CD4-positive, alpha-beta T cell treated with Interleukin-15 for 1 hour (primary cell): Measurements from ENCODE around the gene PPP1R27.

Experiments
- DNase-seq: peaks from one replicate; pipeline ENCODE4 v3.0.0-alpha.2; 2020

Gene PPP1R27

GRCh38 chr17:81860756-81861568 is 26.1 kb upstream of the PPP1R27 start:
- DNase-seq: peak; percentile 100

- DNase-seq: no peak
Observed at GRCh38 chr17:81859906-81860755, 25.3 kb upstream of the PPP1R27 start, which contains the start of gene P4HB. P4HB (minus strand) TSS chr17:81860535; CDS start chr17:81860471, 64 bp downstream.

DNA sequence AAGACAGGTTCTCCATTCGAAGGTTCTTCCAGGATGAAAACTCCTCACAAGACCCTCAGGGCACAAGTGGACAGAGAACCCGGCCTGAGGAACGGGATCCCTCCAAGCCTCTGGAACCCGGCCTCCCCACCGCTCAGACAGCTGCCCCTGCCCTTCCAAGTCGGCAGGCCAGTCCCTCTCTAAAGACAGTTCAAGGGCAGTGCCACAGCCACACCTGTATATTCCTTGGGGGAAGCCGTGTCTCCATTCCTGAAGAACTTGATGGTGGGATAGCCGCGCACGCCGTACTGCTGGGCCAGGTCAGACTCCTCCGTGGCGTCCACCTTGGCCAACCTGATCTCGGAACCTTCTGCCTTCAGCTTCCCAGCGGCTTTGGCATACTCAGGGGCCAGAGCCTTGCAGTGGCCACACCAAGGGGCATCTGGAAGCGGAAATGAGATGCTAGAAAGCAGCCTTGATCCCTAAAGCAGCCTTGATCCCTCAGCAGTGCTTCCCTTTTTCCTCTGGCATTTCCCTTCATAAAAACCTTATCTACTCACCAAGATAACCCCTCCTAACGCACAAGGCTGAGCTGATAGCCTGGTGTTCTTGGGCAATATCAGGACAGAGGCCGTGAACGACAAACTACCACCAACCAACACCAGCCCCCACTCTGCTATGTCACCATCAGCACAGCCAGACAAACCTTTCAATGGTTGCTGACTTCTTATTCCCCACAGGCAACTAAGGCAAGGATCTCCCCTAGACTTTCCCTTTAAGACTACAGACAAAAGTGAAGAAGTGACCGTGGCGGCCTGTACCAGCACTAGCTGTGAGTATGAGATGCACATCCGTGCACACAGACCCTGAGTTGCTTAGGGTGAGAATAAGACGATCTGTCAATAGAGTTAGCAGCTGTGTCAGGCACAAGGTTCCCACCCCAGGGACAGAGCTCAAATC is 24.4 kb upstream of the PPP1R27 start:
- no peak for DNase-seq

- no peak for DNase-seq
Observed at GRCh38 chr17:81858170-81858966, 23.5 kb upstream of the PPP1R27 start.

- no peak for DNase-seq
Observed at GRCh38 chr17:81854974-81855774, 20.3 kb upstream of the PPP1R27 start.

- no peak for DNase-seq
Observed at GRCh38 chr17:81852237-81852636, 17.4 kb upstream of the PPP1R27 start.

DNA sequence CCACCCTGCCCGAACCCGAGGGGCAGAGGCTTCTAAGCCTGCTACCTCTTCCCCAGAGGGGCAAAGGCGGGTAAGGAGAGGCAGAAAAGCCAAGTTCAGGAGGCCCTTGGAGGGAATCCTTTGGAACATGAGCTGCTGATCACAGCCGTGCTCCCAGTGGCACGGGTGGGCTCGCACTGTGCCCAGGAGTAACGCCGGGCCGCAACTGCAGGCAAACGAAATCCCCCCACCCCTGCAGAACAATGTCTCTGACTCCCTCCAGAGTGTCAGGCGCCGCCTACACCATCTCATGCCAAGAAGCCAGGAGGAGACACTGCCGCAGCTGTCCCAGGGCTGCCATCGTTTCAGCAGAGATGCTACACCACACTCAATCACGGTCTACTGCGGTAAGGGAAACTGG is 16.6 kb upstream of the PPP1R27 start:
- DNase-seq: no peak

DNA sequence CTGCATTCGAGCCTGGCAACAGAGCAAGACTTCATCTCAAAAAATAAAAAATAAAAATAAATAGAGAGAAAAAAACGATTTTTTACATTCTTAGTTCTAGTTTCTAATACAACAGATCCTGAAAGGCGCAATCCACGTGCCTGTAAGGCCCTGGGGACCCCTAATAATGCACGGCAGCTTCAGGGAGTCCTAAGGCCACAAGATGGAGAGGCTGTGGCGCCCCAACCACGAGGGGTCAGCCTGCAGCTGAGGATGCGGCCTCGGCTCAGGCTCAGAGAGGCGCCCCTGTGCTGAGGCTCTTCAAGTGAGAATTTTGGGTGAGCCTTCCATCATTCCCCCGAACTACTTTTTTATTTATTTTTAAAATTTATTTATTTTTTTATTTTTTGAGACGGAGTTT is 14.6 kb upstream of the PPP1R27 start:
- no peak for DNase-seq

DNA sequence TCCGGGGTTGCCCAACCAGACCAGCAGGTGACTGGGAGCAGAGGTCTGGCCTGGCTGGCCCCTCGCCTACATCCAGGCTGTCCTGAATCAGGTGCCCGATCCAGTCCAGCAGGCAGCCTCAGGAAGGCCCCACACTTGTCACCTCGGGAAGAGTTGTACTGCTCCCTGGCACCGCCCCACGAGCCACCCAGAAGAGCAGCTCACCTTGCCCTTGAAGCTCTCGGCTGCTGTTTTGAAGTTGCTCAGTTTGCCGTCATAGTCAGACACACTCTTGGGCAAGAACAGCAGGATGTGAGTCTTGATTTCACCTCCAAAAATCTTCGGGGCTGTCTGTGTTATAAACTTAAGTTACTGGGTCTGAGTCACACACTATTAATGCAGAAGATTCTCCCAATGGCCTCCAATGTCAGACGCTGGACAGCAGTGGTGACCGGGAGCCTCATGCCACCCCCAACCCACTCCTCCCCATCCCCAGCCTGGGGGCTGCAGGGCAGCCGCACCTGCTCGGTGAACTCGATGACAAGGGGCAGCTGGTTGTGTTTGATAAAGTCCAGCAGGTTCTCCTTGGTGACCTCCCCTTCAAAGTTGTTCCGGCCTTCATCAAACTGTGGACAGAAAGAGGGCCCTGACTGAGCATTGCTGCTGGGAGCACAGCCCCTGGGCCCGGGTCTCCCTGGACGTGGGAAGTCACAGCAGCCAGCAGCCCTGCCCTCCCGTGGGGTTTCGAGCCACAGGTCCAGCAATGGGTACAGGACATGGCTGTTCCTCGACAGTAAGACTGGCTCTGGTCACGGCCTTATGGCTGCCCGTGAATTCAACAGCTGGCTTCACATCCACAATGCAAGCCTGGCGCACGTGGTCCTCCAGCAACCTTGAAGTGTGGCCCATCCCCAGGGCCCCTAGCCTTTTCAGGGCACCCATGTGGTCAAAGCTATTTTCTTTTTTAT is 12.2 kb upstream of the PPP1R27 start:
- no peak for DNase-seq

GRCh38 chr17:81845881-81846742 is 11.3 kb upstream of the PPP1R27 start:
- no peak for DNase-seq

DNA sequence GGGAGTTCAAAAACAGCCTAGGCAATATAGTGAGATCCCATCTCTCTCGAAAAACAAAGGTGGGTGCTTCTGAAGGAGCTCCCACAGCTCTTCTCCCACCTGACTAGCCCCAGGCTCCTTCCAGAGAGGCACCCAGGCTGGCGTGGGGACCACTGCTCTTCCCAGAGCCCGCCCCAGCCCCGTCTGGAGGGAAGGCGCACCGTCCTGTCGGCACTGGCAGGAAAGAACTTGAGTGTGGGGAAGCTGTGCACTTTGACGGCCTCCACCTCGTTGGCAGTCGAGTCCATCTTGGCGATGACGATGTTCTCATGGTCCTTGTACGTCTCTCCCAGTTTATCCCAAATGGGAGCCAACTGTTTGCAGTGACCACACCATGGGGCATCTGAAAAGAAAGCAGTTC is 10.5 kb upstream of the PPP1R27 start:
- DNase-seq: no peak

GRCh38 chr17:81844887-81845286 is 10.0 kb upstream of the PPP1R27 start:
- DNase-seq: no peak

DNA sequence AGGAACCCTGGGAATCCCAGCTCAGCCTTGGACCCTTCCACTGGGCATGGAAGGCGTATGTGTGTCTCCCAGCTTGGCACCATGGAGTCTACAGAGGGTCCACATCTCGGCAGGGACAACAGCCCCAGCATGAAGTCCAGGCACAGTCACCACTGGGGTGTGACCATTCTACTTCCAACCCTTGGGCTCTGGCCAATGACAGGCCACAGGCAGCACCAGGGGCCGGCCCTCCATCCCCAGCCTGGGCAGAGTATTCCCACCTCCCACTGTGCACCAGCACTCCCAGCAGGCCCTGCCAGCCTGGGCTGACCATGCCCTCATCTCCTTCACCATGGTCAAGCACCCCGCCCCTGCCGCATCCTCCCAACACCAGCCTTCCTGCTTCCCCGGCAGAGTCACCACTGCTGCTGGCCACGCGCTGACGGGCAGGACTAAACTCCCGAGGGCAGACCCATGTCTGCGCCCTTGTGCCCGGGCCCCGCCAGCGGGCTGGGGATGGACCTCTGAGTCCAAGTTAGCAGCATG is 9.5 kb upstream of the PPP1R27 start:
- DNase-seq: no peak

GRCh38 chr17:81843713-81844326 is 9.0 kb upstream of the PPP1R27 start:
- no peak for DNase-seq

DNA sequence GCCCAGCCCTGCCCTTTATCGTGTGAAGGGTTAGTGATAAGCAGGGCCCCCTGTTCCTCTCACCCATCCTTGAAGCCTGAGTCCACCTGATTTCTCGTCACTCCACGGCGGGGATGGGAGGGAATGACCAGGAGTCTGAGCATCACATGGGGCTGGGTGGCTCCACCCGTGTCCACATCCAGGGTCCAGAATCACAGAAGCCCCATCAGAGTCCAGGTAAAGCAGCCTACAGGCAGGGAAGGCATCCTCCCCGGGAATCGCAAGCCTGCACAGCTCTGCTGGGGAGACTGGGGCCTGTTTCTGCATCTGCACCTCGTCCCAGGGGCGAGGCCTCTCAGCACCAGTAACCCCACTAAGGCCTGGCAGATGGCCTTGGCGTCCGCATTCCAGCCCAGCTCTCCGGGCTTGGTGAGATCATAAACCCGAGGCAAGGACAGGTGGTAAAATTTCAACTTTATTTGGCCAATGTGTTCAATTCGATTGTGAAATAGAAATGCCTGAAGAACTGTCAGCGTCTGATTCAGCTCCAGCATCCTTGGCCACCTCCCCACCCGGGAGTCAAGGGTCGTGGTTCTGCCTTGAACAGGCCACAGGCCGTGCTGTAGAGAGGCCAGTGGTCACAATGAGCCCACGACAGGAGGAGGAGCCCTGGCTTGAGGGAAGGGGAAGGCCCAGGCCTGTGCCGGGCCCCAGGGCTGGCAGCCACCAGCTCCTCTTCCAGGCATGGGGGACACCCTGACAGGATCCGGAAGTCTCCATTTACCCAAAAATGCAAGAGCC is 8.1 kb upstream of the PPP1R27 start:
- no peak for DNase-seq

DNA sequence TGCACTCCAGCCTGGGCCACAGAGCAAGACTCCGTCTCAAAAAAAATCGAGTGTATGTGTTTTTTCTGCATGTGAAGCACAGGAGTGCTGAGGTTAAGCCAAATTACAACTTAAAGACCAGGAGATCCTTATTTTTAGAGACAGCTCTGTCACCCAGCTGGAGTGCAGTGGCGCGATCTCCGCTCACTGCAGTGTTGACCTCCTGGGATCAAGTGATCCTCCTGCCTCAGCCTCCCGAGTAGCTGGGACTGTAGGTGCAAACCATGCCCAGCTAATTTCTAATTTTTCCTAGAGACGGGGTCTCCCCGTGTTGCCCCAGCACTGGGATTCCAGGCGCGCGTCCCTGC is 7.5 kb upstream of the PPP1R27 start:
- DNase-seq: no peak

GRCh38 chr17:81841866-81842265 is 7.0 kb upstream of the PPP1R27 start:
- DNase-seq: no peak
